ENCODE data around the gene BAZ2B.

The BAZ2B gene

DNA sequence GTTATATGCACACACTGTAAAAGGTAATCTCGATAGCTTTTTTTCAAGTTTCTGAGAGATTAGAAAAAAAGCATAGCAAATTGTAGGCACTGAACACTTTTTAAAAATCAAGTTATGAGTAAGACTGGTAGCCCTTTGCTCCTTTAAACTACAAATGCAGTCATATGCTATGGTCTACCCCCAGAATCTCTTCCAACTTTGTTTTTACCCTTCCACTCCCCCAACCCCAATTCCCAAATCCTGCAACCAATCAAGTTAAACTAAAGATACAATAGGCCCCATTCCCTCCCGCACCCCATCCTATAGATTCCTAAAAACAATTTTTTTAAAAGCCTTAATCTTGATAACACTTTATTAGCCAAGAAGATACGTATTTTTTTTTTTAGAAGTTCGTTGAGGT lies 752 bp upstream of the BAZ2B start:
- no peak for DNase-seq (ENCODE audit: low read depth)

DNA sequence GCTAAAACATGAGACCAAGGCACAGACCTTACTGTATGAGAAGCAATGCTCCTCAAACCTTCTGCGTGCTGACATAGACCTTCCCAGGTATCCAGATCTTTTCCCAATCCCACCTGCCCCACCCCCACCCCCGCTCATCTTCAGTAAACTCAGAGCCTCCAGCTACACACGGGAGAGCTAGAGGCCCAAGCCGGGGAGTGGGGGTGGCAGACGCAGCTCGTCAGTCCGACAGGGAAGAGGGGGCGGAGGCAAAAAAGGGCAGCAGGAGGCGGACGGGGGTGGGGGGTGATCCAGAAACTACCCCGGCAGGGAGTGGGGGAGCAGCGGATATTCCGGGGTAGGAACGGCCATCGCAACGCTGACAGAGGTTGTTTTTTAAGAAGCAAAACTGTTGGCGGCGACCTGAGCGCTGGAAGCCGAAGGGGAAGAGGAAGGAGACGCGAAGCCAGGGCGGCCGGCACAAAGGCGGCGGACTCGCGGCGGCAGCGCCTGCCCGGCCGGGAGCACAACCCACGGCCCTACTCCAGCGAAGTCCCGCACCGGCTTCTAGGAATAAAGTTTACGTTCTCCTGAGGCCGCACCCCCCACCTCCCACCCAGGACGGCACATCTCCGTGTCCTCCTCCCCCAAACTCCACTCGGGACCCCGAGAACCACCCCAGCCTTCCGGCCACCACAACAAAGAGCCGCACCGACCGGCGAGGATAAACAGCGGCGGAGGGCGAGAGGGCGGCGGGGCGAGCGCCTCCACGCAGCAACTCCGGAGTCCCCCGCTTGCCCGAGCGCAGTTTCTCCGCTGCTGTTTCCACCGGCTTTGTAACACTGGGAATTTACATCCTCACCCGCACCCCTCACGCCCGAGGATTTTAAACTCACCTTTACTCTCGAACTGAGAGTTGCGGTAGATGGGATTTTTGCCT lies 722 bp downstream of the BAZ2B start:
- DNase-seq (ENCODE audit: low read depth) = peak; percentile 8

DNA sequence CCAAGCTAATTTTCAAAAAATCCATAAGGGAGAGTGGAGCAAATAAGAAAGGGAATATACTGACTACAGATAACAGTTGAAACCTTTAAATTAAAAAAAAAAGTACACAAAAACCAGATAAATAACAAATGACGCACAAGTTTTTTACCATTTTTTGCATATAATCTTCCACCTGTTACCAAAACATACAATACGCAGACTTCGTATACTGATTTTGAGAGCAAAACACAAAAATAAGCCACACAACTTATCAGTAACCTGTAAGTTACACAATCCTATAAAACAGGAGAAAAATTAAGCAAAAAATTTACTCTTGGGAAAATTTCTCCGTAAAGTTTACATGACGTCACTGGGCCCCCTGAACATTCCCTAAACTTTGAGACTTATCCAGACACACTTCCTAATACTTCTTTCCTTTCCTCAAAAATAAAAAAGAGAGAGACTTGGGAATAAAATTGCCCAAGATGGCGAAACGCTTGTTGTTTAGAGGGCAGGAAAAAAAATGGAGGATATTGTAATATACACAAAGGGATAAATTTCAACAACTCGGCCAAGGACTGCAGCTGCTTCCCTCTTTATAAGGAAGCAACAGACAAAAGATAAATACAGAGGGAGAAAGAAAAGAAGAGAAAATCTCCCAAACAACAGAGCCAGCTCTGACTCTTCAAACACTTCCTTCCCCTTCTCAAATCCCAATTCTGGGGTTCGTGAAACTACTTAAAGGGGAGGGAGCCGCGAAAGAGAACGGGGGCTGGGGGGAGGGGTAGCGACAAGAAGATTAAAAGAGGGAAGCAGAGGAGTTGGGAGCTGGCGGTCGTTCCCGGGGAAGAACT lies 1.6 kb downstream of the BAZ2B start:
- no peak for DNase-seq (ENCODE audit: low read depth)

DNA sequence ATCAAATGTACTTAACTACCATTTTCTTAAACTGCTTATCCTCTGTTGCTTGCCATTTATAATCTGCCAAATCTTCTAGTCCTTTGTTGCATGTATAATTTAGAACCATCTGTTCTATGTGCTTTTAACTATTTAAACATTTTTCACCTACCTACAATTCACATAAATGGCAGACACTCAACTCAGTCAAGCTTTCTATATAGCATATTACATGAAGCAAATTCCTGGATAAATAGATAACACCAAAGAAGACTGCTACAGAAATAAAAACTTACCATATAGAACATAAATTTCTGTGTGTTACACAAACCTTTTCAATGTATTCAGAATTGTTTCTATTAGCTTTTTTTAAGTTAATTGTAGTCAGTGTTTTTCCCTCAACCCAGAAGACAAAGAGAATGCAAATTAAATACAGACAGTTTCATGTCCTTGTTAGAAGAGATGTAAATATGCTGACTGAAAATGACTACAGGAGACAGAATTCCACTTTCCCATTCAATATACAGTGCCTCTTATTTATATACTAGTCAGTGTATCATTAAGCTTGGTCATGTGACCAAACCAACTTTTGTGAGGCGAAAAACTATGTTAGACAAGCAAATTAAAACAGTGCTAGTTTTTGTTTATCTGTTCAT lies 2.6 kb downstream of the BAZ2B start:
- no peak for DNase-seq (ENCODE audit: low read depth)

DNA sequence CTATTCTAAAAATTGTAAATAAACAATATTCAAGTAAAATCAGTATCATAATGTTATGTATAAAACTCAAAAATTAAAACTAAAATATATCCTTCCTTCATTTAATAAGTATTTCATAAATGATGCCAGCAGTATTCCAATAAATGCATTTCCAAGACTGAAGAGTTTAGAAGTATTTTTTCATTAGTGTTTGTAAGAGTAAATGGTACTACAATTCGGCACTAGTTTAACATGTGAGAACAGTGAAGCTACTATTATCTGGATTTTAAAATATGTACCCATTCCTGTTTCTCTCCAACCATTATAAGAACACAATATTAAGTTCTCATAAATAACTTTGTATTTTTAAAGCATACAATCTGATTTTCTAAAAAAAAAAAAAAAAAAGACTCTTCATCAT lies 3.3 kb downstream of the BAZ2B start:
- no peak for DNase-seq (ENCODE audit: low read depth)

DNA sequence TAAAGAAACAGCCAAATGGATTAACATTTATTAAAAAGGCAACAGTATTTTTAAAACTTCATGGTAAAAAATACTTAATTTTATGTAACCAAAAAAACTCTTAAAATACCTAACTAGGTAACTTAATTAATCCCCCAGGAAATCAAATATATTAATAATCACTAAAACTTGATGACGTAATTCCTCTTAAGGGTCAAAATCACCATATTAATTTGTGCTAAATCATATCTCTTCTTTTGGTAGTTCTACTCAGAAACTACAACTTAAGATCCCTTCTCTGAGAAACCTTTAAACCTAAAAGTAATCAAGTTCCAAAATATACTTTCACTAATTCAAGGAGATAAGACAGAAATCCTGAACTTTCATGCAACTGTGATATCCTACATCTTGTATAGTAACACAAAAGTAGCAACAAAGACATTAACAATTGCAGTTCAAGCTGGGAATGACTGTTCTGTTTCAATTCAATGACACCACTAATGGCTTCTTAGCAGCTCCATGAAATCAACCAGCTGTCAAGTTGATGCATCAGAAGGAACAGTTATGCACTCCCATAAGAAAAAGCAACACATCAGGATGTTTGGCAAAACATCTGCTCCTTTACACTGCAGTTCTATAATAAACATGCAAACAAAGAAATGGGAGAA lies 4.0 kb downstream of the BAZ2B start:
- DNase-seq (ENCODE audit: low read depth) = no peak

DNA sequence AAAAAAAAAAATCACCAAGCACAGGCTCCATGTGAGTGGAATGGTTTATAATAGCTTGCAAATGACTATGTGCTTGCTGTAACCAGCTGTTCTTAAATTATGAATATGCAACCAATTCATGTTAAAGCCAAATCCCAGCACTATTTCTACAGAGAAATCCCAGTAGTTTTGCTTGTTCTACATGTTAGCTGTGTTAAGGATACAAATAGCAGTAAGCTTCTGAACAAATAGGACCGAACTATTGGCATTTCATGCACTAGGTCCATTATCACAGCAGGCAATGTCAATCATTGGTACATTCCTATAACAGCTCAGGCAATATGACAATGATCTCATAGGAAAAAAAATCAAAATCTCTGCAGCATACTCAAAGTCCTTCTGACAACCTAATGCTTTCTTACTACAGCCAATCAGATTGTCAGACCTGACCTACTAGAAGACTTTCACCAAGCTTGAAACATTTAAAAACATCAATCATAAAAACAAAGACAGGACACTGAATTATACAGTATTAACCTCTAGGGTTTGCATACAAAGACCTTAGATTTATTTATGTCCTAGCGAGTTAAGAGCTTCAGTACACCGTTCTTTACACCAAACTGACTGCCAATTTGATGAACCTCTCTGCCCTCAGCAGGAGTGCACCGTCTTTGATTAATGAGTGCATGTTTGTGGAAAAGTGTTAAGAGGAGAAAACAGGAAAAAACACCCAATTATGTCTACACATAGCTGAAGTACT lies 6.4 kb downstream of the BAZ2B start:
- DNase-seq (ENCODE audit: low read depth) = no peak

DNA sequence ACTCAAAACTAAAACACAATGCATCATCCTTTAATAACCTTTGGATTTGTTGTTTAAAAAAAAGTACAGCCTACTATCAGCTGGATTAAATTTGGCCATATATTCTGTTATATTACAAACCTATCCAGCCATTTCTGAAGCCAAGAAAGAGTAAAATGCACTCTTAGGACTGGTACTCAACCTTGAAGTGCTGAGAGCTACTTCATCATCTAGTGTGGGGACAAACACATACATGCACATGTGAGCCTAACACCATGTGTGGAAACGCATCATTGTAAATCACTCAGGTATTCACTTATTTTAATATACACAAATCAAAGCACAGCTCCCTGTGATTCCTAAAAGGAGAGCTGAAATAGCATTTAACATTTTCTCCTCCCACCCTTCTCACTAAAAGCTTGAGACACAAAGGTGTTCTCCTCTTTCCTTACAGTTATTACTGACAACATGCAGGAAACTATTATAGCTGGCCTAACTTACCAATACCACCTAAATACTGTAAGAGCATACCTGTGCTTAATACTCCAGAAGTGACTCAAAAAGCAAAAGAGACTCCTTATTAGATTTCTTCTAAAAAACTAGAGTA lies 7.5 kb downstream of the BAZ2B start:
- DNase-seq (ENCODE audit: low read depth) = no peak

DNA sequence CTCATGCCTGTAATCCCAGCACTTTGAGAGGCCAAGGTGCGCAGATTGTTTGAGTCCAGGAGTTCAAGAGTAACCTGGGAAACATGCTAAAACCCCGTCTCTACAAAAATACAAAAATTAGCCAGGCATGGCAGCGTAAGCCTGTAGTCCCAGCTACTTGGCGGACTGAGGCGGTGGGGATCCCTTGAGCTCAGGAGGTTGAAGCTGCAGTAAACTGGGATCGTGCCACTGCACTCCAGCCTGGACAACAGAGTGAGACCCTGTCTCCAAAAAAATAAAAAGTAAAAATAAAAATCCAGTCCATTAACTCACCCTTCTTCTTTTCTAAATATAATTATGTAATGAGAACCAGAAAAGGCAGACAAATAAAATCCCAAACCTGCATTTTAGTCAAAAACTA lies 8.2 kb downstream of the BAZ2B start:
- no peak for DNase-seq (ENCODE audit: low read depth)

DNA sequence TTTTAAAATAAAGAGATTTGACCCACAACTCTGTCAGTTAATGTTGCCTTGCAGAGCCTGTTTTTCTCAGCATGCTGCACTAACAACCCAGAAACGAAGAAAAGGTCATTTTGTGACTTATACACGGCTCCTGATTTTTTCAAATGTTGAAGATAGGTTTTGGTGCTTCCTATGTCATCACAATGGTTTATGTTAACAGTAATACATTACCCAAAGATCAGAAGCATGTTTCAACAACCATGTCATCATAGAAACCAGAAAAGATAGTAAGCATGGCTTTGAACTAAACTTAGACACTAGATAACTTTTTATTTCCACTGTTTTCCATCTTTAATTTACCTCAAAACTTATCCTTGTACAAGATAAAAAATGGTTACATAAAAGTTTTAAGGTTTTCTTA lies 10.1 kb downstream of the BAZ2B start:
- DNase-seq (ENCODE audit: low read depth) = no peak

DNA sequence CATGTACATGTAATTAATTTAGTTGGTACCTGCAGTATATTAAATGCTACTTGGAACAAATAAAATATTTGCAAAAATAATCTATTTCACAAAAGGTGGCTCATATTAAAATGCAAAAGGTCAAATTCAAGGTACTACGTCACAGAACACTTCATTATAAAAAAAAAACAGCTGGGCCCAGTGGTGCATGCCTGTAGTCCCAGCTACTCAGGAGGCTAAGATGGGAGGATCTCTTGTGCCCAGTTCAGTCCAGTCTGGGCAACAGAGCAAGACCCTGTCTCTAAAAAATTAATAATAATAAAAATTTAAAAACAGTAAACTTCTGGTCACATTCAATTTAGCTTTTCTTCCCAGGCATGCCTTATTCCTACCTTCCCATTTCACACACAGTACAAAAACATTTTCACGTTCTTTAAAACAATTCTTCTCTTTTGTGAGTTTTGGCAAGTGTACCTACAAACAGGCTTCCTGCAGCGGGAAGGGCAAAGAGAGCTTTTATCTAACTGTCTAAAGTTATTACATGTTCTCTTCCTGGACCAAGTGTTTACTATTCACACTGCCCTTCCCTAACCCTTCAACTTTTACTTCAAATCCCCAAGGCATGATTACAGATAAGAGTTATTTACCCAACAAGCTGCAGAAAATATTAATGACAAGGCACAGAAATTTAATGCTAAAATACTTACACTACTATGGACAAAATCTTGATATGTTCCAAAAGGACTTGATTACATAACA lies 10.7 kb downstream of the BAZ2B start:
- no peak for DNase-seq (ENCODE audit: low read depth)

DNA sequence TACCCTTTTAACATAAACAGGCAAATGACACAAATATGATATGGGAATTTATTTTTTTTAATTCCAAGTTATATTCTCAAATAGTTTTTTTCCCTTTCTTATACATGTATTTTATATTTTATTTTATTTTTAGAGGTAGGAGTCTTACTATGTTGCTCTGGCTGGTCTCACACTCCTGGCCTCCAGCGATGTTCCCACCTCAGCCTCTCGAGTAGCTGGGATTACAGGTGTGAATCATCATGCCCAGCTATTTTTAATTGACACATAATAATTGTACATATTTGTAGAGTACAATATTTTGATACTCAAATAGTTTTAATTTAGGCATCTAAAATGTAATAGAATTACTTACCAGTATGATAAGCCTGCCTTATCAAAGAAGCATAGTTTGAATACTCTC lies 12.2 kb downstream of the BAZ2B start:
- no peak for DNase-seq (ENCODE audit: low read depth)

DNA sequence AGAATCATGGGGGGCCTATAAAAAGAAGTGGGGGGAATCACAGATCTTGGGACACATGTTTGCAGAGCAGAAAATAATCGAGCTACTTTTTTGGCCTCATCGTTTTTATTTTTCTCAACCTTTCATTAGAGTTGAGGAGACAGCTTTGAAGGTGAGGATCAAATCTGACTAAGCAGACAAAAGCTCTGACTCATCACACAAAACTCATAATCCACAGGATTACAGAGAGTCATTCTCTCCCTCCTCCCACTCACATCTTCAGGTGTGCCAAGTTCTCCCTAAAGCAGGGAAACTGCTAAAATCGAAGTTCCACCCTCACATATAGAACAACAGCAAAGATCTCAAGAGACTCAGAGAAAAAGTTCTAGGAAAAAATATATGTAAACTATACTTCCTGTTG lies 15.6 kb downstream of the BAZ2B start:
- DNase-seq (ENCODE audit: low read depth) = no peak

DNA sequence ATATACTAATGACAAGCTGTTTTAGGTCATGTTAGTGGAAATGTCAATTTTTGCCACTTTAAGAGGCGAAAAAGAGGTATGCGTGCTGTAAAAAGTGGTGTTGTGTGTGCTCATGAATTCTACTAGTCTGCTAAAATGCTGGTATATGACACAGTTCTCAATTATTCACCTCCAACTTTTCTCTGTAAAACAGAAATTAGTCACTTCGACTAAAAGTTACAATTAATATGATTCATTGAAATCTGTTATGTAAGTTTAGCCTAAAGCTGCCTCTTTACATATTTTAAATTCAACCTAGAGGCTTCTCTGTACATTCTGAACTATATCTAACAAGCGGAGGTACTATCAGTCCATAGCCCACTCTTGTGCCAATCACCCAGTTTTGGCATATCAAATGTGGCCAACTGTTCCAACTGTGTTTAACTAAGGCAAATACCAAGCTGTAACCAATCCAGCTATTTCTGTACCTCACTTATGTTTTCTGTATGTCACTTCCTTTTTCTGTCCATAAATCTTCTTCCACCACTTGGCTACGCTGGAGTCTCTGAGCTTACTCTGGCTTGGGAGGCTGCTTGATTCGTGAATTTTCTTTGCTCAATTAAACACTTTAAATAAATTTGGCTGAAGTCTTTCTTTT lies 20.8 kb downstream of the BAZ2B start:
- no peak for DNase-seq (ENCODE audit: low read depth)

DNA sequence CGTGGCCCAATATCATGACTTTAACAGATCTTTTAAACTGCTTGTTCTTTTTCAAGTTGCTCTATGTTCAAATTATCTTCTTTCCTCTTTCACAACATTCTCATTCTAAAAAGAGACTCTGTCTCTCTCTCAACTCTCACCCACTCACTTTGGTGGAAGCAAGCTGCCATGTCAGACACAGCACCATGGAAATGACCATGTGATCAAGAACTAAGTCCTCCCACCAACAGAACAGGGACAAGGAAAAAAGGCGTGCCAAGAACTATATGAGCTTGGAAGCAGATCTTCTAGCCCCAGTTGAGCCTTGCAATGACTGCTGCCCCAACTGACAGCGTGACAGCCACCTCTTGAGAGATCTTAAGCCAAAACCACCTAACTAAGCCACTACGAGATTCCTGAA lies 23.9 kb downstream of the BAZ2B start:
- no peak for DNase-seq (ENCODE audit: low read depth)

DNA sequence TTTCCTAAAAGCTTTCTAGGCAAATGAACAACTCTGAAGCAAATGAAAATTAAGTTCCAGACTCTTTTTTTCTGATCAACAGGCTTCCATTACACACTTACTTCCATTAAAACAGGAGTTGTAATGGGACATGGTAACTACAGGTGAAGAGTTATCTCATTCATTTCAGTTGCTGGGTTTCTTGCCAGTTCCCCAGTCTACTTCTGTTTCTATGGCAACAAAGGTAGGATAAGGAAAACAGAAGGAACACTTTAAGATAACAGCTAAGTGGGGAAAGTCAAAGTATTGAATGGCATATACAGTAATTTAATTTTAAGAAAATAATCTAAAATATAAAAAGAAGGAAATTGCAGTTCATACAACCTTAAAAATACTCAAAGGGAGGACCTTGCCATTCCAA lies 25.1 kb downstream of the BAZ2B start:
- DNase-seq (ENCODE audit: low read depth) = no peak

DNA sequence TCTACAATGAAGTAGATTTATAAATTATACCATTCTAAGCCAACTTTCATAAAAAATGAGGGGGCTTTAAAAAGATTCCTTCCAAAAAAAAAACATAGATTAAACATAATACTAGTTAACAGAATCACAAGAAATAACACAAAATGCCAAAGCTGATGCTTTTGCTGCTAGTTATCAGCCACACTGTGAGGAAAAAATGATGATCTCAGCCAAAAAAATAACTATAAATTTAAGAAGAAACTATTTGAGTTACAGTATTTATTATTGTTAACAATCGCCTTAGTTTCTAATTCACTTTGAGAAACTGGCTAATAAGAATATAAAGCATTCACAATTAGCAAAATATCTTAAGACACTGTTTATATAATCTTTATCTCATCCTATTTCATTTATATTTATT lies 27.1 kb downstream of the BAZ2B start:
- DNase-seq (ENCODE audit: low read depth) = no peak

DNA sequence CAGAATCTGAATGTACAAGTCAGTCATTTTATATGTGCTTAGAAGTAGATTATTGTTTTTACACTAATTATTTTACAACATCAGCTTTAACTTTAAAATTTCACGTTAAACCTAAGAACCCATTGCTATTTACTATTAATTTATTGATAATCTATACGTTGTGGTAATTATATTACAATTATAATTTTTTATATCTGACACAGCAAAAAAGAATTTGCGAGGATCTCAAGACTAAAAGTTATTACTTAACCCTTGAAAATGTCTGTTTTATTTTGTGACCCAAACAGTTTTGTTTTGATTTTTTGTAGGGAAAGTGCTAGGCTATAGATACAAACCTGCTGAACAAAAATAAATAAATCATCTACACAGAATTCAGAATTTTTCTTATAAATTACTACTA lies 30.3 kb downstream of the BAZ2B start:
- no peak for DNase-seq (ENCODE audit: low read depth)

DNA sequence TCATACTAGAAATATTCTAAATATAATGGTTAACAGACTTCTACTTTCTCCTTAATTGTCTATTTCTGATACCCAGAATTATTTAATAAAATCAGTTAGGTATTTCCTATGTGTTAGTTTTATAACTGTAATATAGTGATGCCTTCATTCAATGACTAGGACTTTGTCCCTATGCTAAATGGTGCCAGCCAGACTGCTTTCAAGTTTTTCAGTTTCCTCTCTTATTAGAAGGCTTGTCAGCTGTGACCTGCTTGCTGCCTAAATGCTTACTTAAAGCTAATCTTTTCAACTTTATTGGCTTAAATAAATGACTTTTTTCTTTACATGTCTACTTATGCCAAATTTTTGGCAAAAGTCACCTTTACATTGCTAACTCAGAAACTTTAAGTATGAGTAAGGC lies 30.7 kb downstream of the BAZ2B start:
- no peak for DNase-seq (ENCODE audit: low read depth)

DNA sequence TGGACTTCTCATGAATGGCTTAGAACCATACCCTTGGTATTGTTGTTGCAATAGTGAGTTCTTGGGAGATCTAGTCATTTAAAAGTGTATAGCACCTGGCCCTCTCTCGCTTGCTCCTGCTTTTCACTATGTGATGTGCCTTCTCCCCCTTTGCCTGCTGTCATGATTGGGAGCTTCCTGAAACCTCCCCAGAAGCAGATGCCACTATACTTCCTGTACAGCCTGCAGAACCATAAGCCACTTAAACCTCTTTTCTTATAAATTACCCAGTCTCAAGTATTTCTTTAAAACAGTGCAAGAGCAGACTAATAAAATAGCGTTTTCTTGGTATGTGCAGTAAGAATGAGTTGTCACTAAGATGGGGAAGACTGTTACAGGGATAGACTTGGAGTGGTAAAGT lies 31.6 kb downstream of the BAZ2B start:
- no peak for DNase-seq (ENCODE audit: low read depth)

Measured in T follicular helper cell (primary cell).